GM23248 (cell line): Measurements from ENCODE around the gene PHF21A. TPM values are rescaled to one million over a fixed set of nuclear protein-coding genes. Genes with fewer than 3 reads are reported as not detected.
A peak's percentile ranks its signal among the peaks of the same experiment; 100 is the strongest.

Experiments
- DNase-seq: peaks from one replicate; pipeline ENCODE4 v3.0.0-alpha.2; 2015
- H2AFZ ChIP-seq: fragments of 200-600 bp; sonication (generic); 2 replicates; pipeline ENCODE4 v1.6.1; 2016; ENCODE audit warnings: antibody characterized with exemption
- H3F3A ChIP-seq: fragments of 200-600 bp; sonication (generic); 2 replicates; pipeline ENCODE4 v1.6.1; 2016; ENCODE audit warnings: mild to moderate bottlenecking, antibody characterized with exemption, mixed run types; ENCODE audit not compliant: insufficient read depth
- H3K27ac ChIP-seq: fragments of 200-600 bp; sonication (generic); 2 replicates; pipeline ENCODE4 v1.5.1; 2016; ENCODE audit warnings: mild to moderate bottlenecking
- H3K27me3 ChIP-seq: fragments of 200-600 bp; sonication (generic); replicated peaks from 2 replicates; pipeline ENCODE4 v1.6.1; 2016; ENCODE audit warnings: mild to moderate bottlenecking; ENCODE audit not compliant: insufficient read depth
- H3K36me3 ChIP-seq: fragments of 200-600 bp; sonication (generic); 2 replicates; pipeline ENCODE4 v1.6.1; 2016; ENCODE audit warnings: low read depth, mild to moderate bottlenecking
- H3K4me1 ChIP-seq: fragments of 200-600 bp; sonication (generic); 2 replicates; pipeline ENCODE4 v1.6.1; 2016; ENCODE audit warnings: mild to moderate bottlenecking; ENCODE audit not compliant: insufficient read depth
- H3K4me2 ChIP-seq: fragments of 200-600 bp; sonication (generic); one replicate; pipeline ENCODE4 v1.6.1; 2016; ENCODE audit warnings: mild to moderate bottlenecking; ENCODE audit not compliant: unreplicated experiment
- H3K4me3 ChIP-seq: fragments of 200-600 bp; sonication (generic); 2 replicates; pipeline ENCODE4 v1.5.1; 2016; ENCODE audit warnings: mild to moderate bottlenecking
- H3K79me2 ChIP-seq: fragments of 200-600 bp; sonication (generic); 2 replicates; pipeline ENCODE4 v1.6.1; 2016; ENCODE audit warnings: mild to moderate bottlenecking; ENCODE audit not compliant: insufficient read depth
- H3K9ac ChIP-seq: fragments of 200-600 bp; sonication (generic); 2 replicates; pipeline ENCODE4 v1.6.1; 2016; ENCODE audit warnings: mild to moderate bottlenecking
- H3K9me2 ChIP-seq: fragments of 200-600 bp; sonication (generic); 2 replicates; pipeline ENCODE4 v1.6.1; 2016; ENCODE audit warnings: mixed run types, mild to moderate bottlenecking, moderate library complexity; ENCODE audit not compliant: insufficient read depth
- H3K9me3 ChIP-seq: fragments of 200-600 bp; sonication (generic); one replicate; pipeline ENCODE4 v1.6.1; 2017; ENCODE audit warnings: low read depth
- H4K20me1 ChIP-seq: fragments of 200-600 bp; sonication (generic); 2 replicates; pipeline ENCODE4 v1.6.0; 2016; ENCODE audit not compliant: insufficient read depth
- EZH2 ChIP-seq: fragments of 200-600 bp; sonication (generic); IDR thresholded peaks from 2 replicates; pipeline ENCODE4 v1.6.1; 2018; ENCODE audit warnings: antibody characterized with exemption, mild to moderate bottlenecking; ENCODE audit not compliant: insufficient read depth, poor library complexity, severe bottlenecking
- EZH2phosphoT487 ChIP-seq: fragments of 200-600 bp; sonication (generic); IDR thresholded peaks from 2 replicates; pipeline ENCODE4 v1.6.1; 2018; ENCODE audit warnings: antibody characterized with exemption, moderate library complexity, mild to moderate bottlenecking, low read depth; ENCODE audit not compliant: insufficient read depth
- WGBS, 2 experiments: methylation state at CpG; one replicate each; pipeline ENCODE4 v1.1.6; 2015 to 2017; ENCODE audit warnings: low lambda C conversion rate in 2 of 2, low coverage in 1 of 2; ENCODE audit errors: missing lambda C conversion rate in 2 of 2; 5-methylcytosine and 5-hydroxymethylcytosine counted together
- in situ Hi-C: fragments of 300-500 bp; cut with MboI; formaldehyde crosslinking; loops from 2 replicates; pipeline ENCODE4 v1.15.0; 2020
- polyA plus RNA-seq: library from polyadenylated mRNA; unstranded; fragments of >200 nt; fragmentation: Nextera tagmentation; extraction: Ambion mirVana; gene quantifications from 2 replicates; pipeline ENCODE4 v1.2.1, GENCODE V29; 2016
- total RNA-seq: library from RNA; depleted of rRNA; stranded (reverse); fragments of >200 nt; shearing (Covaris generic); gene quantifications from 2 replicates; pipeline ENCODE4 v1.2.3, GENCODE V29; 2014

The PHF21A gene
- total and polyA plus RNA-seq, 2 experiments from 2014 or later, result 11.2 to 17.0 TPM

- H3K36me3 ChIP-seq, result no peaks in the 10 kb centered on the region
- H3K4me2 ChIP-seq, result peak overlapping the region; percentile 87
- H3K9me2 ChIP-seq, result no peaks in the 10 kb centered on the region
- peak overlapping the region; percentile 65 for H3K4me3 ChIP-seq
- peaks cover 4% of the 10 kb centered on the region; the same call in 1 of the 2 replicates for H4K20me1 ChIP-seq
- peak overlapping the region; percentile 70 for H3K27ac ChIP-seq
- peaks cover 100% of the 10 kb centered on the region for H3K79me2 ChIP-seq
- H3K4me1 ChIP-seq, result peaks cover 27% of the 10 kb centered on the region
- peak overlapping the region; percentile 71 for H2AFZ ChIP-seq
- peak; percentile 53 for DNase-seq
- 0 to 5% methylated on average over 1 of the region's 1 CpG for WGBS, 2 experiments
- no peaks in the 10 kb centered on the region for H3K27me3 ChIP-seq
- H3K9ac ChIP-seq, result peak overlapping the region; percentile 84
- 0 out of 2 replicates have a peak, but pooled peaks cover 6% of the 10 kb centered on the region for H3F3A ChIP-seq
- in situ Hi-C loops, result no loop called here
- no peaks in the 10 kb centered on the region for H3K9me3 ChIP-seq
- TF ChIP-seq EZH2 (no peak), EZH2phosphoT487 (no peak)
Observed at GRCh38 chr11:46099963-46100316, 21.3 kb downstream of the PHF21A start.

GRCh38 chr11:46090375-46090774, 30.9 kb downstream of the PHF21A start:
- Histone ChIP-seq H2AFZ (no peak overlapping the region), H3K4me2 (no peak overlapping the region), H3K4me1 (no peaks in the 10 kb centered on the region), H3F3A (no peaks in the 10 kb centered on the region), H3K27me3 (no peaks in the 10 kb centered on the region), H3K27ac (no peak overlapping the region), H3K36me3 (peaks cover 6% of the 10 kb centered on the region; the same call in 1 of the 2 replicates), H3K9ac (no peak overlapping the region), H4K20me1 (0 out of 2 replicates have a peak, but pooled peaks cover 6% of the 10 kb centered on the region), H3K4me3 (no peak overlapping the region), H3K79me2 (peaks cover 86% of the 10 kb centered on the region), H3K9me3 (no peaks in the 10 kb centered on the region), H3K9me2 (no peaks in the 10 kb centered on the region)
- TF ChIP-seq EZH2phosphoT487 (no peak), EZH2 (no peak)
- in situ Hi-C loops, result no loop called here
- DNase-seq, result no peak
- 76 to 96% methylated on average over 1 of the region's 1 CpG for WGBS, 2 experiments

DNA sequence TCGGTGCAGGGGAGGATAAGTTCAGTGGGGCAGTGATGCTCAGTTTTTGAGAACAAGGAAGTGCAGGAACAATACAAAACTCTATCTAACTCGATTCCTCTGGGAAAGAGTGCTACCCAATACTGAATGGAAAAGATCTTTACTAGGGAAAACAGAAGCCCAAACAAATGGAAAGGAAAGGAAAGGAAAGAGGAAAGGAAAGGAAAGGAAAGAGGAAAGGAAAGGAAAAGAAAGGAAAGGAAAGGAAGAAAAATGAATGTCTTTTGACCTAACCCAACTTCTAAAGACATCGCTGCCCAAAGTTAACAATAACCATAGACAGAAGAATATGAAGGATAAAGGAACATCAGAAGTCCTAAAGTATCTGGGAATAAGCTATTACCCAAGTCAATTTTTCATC, 41.6 kb downstream of the PHF21A start:
- Histone ChIP-seq H3K36me3 (peaks cover 12% of the 10 kb centered on the region), H3K4me2 (no peak overlapping the region), H3K4me1 (no peaks in the 10 kb centered on the region), H4K20me1 (no peaks in the 10 kb centered on the region), H3K9me3 (no peaks in the 10 kb centered on the region), H3K79me2 (no peaks in the 10 kb centered on the region), H2AFZ (no peak overlapping the region), H3K4me3 (no peak overlapping the region), H3F3A (0 out of 2 replicates have a peak, but pooled peaks cover 6% of the 10 kb centered on the region), H3K27me3 (no peaks in the 10 kb centered on the region), H3K27ac (no peak overlapping the region), H3K9me2 (no peaks in the 10 kb centered on the region), H3K9ac (no peak overlapping the region)
- TF ChIP-seq EZH2phosphoT487, result no peak
- TF ChIP-seq EZH2, result no peak
- 95 to 97% methylated on average over 3 of the region's 3 CpGs for WGBS, 2 experiments
- DNase-seq, result no peak
- in situ Hi-C loops, result no loop called here

GRCh38 chr11:46075928-46076327, 45.3 kb downstream of the PHF21A start:
- no peaks in the 10 kb centered on the region; the same call in 1 of the 2 replicates for H4K20me1 ChIP-seq
- no peaks in the 10 kb centered on the region for H3K9me3 ChIP-seq
- no peaks in the 10 kb centered on the region for H3K9me2 ChIP-seq
- peaks cover 7% of the 10 kb centered on the region; the same call in 1 of the 2 replicates for H3K79me2 ChIP-seq
- DNase-seq, result peak; percentile 2
- H3K27ac ChIP-seq, result no peak overlapping the region
- no peak overlapping the region for H2AFZ ChIP-seq
- WGBS, 2 experiments, result 94 to 98% methylated on average over 2 of the region's 2 CpGs
- no peak overlapping the region for H3K4me3 ChIP-seq
- H3K4me2 ChIP-seq, result no peak overlapping the region
- no peaks in the 10 kb centered on the region for H3K4me1 ChIP-seq
- H3K9ac ChIP-seq, result no peak overlapping the region
- H3K36me3 ChIP-seq, result 0 out of 2 replicates have a peak, but pooled peaks cover 10% of the 10 kb centered on the region
- TF ChIP-seq EZH2phosphoT487 (no peak), EZH2 (no peak)
- no peaks in the 10 kb centered on the region for H3K27me3 ChIP-seq
- in situ Hi-C loops, result no loop called here
- H3F3A ChIP-seq, result 0 out of 2 replicates have a peak, but pooled peaks cover 6% of the 10 kb centered on the region
